Activated CD4-positive, alpha-beta T cell treated with anti-CD3 and anti-CD28 coated beads, Interleukin-2, amount 50 U/mL, for 1 hour (primary cell): Measurements from ENCODE around the gene PTGES2.
"Not testable (repeated sequence)": the region's sequence is repeated elsewhere in the genome, so short reads cannot be mapped to it uniquely, and the experiment has no call there.

Source experiments
- DNase-seq: peaks from one replicate; pipeline ENCODE4 v3.0.0-alpha.2; 2020

PTGES2 gene

GRCh38 chr9:128136816-128137793 lies 9.6 kb upstream of the PTGES2 start:
- no peak for DNase-seq

GRCh38 chr9:128135561-128135960 lies 8.0 kb upstream of the PTGES2 start:
- DNase-seq = not testable (repeated sequence)

- not testable (repeated sequence) for DNase-seq
These were observed 4.6 kb upstream of the PTGES2 start for GRCh38 chr9:128132139-128132538.

GRCh38 chr9:128131346-128131745 lies 3.8 kb upstream of the PTGES2 start:
- not testable (repeated sequence) for DNase-seq

GRCh38 chr9:128130651-128131050 lies 3.1 kb upstream of the PTGES2 start:
- DNase-seq = not testable (repeated sequence)

- peak; percentile 49 for DNase-seq
These were observed 2.6 kb upstream of the PTGES2 start for GRCh38 chr9:128129976-128130590.

GRCh38 chr9:128128836-128129590 lies 1.5 kb upstream of the PTGES2 start:
- no peak for DNase-seq

GRCh38 chr9:128127990-128128835 lies 684 bp upstream of the PTGES2 start:
- DNase-seq = peak; percentile 80

GRCh38 chr9:128125580-128126354 lies 1.8 kb downstream of the PTGES2 start:
- no peak for DNase-seq

GRCh38 chr9:128124873-128125579 lies 2.5 kb downstream of the PTGES2 start:
- peak; percentile 34 for DNase-seq

- no peak for DNase-seq
These were observed 3.1 kb downstream of the PTGES2 start for GRCh38 chr9:128124451-128124850.

GRCh38 chr9:128123451-128124080 lies 4.0 kb downstream of the PTGES2 start:
- DNase-seq = no peak

GRCh38 chr9:128122809-128123175 lies 4.7 kb downstream of the PTGES2 start:
- DNase-seq = no peak

GRCh38 chr9:128121924-128122808 lies 5.4 kb downstream of the PTGES2 start:
- no peak for DNase-seq

GRCh38 chr9:128121466-128121810 lies 6.1 kb downstream of the PTGES2 start:
- DNase-seq = no peak

GRCh38 chr9:128120741-128121465 lies 6.6 kb downstream of the PTGES2 start:
- DNase-seq = no peak

- no peak for DNase-seq
These were observed 7.3 kb downstream of the PTGES2 start for GRCh38 chr9:128120061-128120740.
